Hypothalamus (tissue), 51 donors: ENCODE results near the gene NOB1.
"Not testable (repeated sequence)": the region's sequence is repeated elsewhere in the genome, so short reads cannot be mapped to it uniquely, and the experiment has no call there.

Experiments
- DNase-seq, 51 donors: peaks; one replicate each; lab custom pipeline; 2025; lab: John Stamatoyannopoulos, UW

The NOB1 gene

DNA sequence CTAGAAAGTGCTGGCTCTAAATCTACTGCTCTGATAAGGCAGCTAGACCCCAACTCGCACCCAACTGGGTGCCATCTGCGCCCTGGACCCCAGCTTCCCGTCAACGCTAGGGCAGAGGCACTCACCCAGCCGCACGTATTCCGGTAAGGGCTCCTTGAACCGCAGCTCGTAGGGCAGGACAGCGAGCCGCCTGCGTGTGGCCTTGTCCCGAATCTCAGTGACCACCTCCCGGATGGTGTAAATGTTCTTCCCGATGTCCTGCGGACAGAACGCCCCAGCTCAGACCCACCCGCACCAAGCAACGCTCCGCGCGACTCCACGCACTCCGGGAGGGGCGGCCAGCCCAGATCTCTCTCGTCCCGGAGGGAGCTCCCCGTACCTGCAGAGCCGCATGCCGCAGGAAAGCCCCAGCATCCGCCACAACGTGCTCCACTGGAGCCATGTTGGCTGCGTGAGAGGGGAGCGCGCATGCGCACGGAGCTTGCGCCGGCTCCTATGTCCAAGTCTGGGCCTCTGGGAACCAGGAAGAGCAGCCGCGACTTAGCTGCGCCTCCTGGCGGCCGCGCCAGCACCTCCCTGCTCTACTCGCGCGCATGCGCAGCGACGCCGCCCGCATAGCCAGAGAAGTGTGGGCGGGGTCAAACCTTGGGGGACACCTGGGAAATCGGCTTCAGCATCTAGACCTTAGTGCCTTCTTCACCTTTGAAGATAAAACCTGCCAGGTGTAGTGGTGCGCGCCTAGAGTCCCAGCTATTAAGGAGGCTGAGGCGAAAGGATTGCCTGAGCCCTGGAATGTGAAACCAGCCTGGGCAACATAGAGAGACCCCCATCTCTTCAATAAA is at the start of gene NOB1:
Gene NOB1 (minus strand): TSS at position 458 of the 842 bp plus-strand sequence. CDS start 16 bp downstream, at position 442.
- DNase-seq, result peak; percentile 62 to 99 (median 93)

DNA sequence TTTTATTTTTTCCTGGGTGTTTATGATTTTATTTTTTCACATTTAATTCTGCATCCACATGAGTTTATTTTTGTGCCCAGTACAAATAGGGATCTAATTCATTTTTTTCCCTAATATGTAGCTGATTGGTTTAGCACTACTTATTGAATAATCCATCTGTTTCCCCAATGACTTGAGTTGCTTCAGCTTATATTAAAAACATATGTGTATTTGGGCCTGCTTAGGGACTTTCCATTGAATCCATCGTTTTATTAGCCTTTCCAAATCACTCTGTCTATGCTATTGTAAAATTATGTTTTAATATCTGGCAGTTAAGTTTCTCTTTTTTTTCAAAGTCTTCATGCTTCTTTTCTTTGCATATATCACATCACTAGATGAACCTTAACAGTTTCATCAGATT is 49.6 kb upstream of the NOB1 start:
- no peak for DNase-seq

DNA sequence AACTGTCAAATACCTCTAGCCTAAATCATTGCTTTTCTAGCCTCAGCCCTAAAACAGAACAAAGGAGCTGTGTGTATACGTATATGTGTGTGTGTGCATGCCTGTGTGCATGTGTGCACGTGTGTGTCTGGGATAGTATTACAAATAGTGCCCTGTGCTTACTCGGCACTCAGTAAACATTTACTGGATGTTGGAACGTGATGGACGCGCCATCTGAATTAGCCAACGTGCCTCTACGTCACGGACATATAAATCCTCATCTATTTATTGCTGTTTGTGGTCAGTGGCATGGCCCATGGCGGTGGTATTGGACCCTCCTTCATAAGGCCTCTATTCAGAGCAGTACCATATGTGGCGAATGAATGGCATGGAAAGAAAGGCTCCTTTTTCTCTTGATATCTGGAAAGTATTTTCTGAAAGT is 44.9 kb upstream of the NOB1 start:
- DNase-seq, result peak in 3 of 51 donors; percentile 5 to 21 (median 7)

DNA sequence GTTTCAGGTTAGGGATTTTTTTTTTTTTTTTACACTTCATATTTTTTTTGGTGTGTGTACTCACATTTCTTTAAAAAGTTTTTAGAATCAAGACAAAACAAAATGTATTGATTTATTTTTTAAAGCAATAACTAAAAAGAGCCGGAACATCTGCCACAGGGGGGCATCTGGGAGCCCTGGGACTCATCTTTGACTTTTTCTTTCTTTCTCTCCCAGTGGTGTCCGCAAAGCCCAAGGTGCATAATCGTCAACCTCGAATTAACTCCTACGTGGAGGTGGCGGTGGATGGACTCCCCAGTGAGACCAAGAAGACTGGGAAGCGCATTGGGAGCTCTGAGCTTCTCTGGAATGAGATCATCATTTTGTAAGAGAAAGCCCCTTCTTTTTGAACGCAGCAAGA is 43.7 kb upstream of the NOB1 start:
- peak in 26 of 51 donors; percentile 6 to 49 (median 16) for DNase-seq

DNA sequence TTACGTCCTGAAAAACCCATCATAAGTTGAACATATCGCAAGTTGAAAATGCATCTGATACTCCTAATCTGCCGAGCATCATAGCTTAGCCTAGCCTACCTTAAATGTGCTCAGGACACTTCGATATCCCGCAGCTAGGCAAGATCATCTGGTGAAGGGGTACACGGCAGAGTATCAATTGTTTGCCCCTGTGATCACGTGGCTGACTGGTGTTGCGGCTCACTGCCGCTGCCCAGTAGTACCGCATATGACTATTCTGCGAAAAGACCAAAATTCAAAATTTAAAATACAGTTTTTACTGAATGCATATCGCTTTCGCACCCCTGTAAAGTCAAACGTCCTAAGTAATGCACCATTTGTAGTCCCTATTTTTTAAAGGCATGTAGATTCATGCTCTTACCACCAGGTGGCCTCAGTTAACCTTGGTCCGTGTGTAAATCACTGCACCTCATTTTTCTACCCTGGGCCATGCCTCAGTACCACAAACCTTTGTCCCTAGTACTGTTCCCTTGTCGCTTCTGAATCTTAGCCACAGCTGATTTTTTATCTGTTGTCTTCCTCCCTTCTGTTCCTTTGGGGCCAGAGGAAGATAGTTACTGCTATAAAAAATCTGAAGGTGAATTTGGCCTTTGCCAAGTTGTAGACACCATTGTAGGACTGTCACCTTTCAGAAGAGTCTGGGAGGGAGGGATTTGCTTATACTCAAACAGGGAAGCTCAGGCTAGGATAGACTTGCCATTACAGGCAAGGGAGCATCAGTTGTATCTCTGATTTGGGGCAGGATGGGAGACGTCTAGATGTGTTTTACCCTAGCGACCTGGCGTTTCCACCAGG is 41.8 kb upstream of the NOB1 start:
- peak in 19 of 51 donors; percentile 5 to 85 (median 35) for DNase-seq

DNA sequence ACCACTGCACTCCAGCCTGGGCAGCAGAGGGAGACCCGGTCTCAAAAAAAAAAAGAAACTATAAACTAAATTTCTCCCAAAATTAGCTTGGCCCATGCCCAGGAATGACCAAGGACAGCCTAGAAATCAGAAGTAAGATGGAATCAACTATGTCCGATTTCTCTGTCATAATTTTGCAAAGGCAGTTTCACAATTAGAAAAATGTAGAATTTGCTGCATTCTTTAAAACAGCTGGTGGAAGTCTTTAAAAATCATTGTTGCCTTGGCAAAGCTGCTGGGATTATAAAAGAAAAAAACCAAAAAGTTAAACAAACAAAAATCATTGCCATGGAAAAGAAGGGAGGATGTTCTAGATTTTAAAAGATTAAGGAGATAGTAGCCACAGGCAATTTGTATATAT is 39.8 kb upstream of the NOB1 start:
- DNase-seq, result no peak

DNA sequence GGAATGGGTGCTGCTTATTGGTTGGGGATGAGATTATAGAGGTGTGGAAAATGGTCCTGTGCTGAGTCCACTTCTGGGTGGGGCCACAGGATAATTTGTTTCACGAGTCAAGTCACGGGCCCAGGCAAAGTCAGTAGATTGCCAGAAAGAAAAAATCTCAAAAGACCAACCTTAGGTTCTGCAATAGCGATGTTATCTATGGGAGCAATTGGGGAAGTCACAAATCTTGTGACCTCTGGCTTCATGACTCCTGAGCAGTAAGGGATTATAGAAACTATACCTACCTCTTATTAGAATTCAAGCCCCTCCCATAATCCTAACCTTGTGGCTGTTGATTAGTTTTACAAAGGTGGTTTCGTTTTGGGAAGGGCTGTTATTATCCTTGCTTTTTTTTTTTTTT is 38.8 kb upstream of the NOB1 start:
- no peak for DNase-seq

DNA sequence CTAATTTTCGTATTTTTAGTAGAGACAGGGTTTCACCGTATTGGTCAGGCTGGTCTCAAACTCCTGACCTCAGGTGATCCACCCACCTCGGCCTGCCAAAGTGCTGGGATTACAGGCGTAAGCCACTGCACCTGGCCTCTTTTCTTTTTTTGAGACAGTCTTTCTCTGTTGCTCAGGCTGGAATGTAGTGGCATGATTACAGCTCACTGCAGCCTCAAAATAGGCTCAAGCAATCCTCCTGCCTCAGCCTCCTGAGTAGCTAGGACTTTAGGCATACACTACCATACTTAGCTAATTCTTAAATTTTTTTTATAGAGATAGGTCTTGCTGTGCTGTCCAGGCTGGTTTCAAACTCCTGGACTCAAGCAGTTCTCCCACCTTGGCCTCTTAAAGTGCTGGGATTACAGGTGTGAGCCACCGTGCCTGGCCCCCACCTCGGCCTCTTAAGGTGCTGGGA is 36.7 kb upstream of the NOB1 start:
- DNase-seq, result not testable (repeated sequence)

DNA sequence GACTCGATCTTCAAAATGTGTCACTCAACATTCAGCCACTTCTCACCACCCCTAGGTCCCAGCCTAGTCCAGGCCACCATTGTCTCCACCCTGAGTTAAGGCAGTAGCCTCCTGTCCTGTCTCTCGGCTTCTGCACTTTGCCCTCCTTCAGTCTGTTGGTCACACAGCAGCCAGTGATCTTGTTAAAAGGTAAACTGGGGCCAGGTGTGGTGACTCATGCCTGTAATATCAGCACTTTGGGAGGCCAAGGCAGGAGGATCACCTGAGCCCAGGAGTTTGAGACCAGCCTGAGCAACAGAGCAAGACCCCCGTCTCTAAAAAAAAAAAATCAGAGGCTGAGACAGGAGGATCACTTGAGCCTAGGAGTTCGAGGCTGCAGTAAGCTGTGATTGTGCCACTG is 33.2 kb upstream of the NOB1 start:
- DNase-seq, result no peak

DNA sequence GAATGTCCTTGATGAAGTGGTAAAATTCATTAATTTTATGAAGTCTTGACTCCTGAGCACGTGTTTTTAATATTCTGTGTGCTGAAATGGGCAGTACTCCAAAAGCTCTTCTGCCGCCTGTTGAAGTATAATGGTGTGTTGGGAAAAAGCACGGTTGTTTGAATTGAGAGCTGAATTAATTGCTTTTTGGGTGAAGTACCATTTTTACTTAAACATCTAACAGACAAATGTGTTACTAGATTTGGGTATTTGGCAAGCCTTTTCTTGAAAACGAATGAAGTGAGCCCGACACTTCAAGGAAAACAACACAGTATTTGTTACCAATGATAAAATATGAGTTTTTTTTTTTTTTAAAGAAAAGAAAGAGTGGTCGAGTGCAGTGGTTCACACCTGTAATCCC is 29.9 kb upstream of the NOB1 start:
- DNase-seq, result no peak

DNA sequence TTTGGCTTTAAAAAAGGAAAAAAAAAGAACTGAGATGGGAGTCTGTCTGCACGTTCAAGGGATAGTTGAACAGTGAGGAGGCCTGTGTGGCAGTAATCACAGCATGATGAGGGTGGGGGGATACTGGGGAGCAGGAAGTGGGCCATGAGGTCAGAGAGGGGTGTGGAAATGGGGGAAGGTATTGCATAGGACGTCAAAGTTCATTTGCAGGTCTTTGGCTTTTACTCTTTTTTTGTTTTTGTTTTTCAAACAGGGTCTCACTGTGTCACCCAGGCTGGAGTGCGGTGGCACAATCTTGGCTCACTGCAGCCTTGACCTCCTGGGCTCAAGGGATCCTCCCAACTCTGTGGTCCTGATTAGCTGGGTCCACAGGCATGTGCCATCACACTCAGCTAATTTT is 26.4 kb upstream of the NOB1 start:
- DNase-seq, result no peak

DNA sequence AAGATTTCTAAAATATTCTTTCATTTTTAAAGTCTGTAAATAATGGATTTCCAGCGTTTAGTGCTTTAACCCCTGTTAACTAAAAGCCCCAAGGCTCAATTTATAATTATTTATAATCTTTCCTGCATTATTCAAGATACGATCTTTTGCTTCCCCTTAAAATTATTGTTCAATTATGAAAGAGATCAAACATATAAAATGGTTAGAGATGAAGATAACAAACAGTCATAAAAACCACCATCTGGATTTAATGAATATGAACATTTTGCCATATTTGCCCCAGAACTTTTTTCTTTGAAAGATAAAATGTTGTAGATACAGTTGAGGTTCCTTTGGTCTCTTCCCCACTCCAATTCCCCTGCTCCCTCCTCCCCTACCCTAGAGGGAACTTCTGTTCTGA is 25.0 kb upstream of the NOB1 start:
- DNase-seq, result no peak

DNA sequence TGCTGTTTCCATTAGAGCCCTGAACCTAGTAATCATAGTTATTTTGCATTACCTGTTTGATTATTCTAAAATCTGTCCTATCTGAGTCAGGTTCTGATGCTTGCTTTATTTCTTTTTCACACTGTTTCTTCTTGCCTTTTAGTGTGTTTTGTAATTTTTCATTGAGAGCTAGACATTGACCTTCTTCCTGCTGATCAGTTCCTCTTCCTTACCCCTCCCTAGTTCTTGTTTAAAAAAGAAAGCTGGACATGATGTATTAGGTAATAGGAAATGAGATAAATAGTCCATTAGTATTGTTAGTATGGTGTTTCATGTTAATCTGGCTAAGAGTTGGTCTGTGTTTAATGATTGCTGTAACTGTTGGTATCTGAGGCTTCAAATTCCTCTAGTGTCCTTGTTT is 20.8 kb upstream of the NOB1 start:
- DNase-seq, result no peak

DNA sequence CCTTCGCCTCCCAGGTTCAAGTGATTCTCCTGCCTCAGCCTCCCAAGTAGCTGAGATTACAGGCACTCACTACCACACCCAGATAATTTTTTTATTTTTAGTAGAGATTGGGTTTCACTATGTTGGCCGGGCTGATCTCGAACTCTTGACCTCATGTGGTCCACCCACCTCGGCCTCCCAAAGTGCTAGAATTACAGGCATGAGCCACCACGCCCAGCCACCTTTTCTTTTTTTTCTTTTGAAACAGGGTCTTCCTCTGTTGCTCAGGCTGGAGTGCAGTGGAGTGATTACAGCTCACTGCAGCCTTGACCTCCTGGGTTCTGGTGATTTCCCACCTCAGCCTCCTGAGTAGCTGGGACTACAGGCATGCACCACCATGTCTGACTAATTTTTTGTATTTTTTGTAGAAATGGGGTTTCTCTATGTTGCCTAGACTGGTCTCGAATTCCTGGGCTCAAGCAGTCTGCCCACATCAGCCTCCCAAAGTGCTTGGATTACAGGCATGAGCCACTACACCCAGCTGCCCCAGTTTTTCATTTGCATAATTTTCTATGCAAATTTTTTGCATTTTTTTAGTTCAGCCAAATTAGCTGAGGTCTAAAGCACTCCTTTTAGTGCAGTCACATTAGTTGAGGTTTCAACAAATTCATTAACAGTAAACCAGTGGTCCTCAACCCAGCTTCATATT is 18.7 kb upstream of the NOB1 start:
- DNase-seq, result no peak

DNA sequence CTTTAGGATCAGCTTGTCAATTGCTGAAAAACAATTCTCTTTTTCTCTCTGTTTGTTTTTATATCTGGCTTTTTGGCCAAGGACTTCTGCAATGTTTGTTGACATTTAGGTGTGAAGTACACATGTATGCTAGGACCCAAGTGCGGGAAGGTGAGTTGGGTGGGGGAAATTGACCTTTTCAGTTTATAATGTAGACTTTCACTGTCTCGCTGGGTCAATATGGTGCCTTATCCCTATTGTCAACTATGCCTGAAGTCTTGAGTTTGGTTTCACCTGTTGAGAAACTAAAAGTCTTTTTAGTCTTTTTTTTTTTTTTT is 16.9 kb upstream of the NOB1 start:
- DNase-seq, result no peak

DNA sequence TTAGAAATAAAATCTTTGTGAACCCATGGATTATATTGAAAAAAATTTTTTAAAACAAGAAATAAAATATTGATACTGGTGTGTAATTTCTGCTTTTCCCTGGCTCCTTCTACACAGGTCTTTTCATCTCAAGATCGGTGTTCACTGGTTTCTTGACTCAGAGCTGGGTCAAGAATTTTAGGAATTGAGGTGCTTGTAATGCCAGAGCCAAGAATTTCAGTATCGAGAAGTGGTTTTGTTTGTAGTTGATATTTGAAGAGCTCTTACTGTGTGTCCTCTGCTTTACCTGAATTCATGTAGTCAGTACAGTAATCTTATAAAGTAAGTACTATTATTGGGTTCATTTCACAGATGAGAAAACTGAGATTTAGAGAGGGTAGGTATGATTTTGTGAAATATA is 14.7 kb upstream of the NOB1 start:
- DNase-seq, result no peak

DNA sequence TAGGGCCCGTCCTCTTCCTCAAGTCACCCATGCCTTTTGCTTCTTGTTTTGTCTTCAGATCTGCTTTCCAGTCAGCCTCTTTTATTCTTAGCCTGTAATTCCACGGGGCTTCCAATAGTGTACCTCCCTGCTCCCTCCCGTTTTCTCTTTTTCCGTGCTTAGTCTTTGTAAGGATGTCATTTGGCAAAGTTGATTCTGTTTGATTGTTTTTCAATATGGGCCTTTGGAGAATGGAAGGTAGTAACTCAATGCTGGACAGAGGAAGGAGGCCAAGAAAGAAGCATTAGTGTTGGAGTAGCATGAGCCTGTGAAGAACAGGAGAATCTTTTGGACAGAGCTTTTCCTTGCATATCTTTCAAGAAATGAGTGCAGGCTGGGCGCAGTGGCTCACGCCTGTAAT is 13.9 kb upstream of the NOB1 start:
- no peak for DNase-seq

DNA sequence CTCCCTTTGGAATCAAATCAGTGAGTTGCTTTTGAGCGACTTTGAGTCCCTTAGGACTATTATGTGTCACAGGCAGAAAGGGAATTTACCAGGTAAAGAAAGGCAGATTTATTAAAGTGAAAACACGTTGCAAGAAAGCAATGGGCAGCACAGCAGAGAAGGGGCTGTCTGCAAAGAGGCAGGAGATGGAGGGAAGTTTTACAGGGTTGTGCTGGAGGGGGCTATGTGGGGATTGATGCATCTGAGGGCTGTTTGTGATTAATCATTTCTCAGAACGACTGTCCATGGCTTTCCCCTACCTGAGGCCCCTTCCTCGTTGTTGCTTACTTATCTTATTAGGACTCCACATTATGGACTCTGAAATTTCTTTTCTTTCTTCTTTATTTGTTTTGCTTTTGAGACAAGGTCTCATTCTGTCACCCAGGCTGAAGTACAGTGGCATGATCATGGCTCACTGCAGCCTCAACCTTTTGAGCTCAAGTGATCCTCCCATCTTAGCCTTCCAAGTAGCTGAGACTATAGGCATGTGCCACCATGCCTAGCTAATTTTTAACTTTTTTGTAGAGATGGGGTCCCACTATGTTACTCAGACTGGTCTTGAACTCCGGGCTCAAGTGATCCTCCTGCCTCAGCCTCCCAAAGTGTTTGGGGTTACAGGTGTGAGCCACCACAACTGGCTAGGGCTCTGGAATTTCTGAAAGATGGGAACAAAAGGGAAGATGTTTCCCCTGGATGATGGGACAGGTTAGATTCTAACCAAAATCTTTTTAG is 12.9 kb upstream of the NOB1 start:
- DNase-seq, result no peak

DNA sequence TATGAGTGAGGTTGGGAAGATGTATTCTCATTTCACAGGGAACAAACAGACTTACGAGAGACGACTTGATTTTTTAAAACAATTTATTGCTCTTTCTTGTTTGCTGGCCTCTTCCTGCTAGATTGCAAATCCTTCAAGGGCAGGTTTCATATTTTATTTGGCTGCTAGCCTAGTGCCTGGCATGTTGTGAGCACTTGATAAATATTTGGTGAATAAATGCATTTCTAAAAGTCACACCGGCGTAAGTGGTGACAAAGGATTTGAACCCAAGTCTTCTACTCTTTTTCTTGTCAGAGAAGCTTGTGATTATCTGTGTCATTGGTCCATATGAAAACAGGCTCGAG is 8.8 kb upstream of the NOB1 start:
- no peak for DNase-seq

DNA sequence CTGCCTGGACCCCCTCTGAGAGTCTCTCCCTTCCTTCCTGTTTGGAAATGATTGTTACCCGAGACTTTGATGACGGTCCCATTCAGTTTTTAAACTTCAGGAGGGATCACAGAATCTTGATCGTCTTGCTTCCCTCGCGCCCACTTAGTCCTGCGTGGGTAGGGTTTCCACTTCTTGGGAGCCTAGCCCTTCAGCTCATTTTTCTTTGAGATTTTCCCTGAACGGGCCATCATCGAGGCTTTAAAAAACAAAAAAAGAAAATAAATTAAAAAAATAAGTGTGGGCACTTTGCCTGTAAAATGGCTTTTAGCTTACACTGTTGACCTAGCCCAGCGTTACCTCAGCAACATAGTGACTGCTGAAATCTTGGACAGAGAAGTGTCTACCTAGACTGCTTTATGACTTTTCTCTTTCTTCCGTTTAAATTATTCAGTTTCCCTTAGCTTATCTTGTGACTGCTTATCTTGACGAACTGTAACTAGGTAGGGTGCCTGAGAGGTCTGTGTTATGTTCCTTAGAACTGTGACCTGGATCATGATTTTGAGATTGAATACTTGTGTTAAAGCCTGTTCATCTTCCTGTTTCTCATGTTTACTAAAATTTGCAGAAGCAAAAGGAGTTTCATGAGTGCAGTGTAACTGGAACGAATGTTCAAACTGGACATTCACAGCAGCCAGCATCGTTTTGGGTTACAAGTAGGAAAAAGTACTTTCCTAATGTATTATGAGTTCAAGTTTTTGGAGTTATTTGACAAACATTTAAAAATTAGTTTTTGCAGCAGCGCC is 8.3 kb upstream of the NOB1 start:
- peak in 1 of 51 donors; percentile 39 for DNase-seq
